T47D (cell line): ENCODE data around the gene TMEM72.

Experiments
- DNase-seq, 2 experiments: peaks; one replicate each; pipeline versions ENCODE4 v3.0.0 to v3.0.0-alpha.2; 2011 to 2012; ENCODE audit warnings: low read depth in 1 of 2, low spot score in 1 of 2
- JUND ChIP-seq: IDR thresholded peaks from 2 replicates; pipeline ENCODE4 v1.6.1; 2012; ENCODE audit warnings: low read depth
- in situ Hi-C: cut with HindIII; loops from 2 replicates; pipeline ENCODE4 v1.10.0; 2016; ENCODE audit warnings: low sequenced_read_pairs, low pct_unique_long_range_greater_than_20kb

The TMEM72 gene

DNA sequence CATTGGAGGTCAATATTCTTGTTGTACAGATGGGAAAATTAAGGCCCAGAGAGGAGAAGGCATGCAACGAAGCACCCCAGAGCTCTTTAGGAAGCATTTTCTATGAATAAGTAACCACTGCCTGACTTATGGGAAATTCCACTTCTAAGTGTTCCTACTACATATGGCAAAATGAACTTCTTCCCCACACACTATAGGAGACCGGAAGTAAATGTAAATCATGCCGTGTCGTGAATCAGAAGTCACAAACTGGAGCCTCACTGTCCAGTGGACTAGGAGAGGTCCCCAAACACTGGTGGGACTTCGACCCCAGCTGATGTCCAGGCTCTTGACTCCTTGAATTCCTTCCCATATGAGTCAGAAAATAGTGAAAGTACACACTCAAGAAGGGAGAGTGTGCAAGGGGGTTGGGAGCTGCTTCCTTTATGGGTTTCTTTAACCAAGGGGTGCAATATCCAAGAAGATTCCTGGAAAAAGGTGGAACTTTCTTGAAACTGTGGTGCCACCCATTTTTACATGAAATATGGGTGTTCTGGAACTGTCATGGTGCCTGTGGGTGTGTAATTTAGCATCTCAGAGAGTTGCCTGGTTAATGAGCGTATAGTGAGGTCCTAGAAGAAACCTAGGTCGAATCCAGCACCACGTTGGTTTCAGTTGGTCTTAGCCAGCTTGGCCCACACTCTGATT is 55.1 kb downstream of the TMEM72 start:
- in situ Hi-C loops, result no loop called here
- no peak for DNase-seq
- TF ChIP-seq JUND, result no peak

DNA sequence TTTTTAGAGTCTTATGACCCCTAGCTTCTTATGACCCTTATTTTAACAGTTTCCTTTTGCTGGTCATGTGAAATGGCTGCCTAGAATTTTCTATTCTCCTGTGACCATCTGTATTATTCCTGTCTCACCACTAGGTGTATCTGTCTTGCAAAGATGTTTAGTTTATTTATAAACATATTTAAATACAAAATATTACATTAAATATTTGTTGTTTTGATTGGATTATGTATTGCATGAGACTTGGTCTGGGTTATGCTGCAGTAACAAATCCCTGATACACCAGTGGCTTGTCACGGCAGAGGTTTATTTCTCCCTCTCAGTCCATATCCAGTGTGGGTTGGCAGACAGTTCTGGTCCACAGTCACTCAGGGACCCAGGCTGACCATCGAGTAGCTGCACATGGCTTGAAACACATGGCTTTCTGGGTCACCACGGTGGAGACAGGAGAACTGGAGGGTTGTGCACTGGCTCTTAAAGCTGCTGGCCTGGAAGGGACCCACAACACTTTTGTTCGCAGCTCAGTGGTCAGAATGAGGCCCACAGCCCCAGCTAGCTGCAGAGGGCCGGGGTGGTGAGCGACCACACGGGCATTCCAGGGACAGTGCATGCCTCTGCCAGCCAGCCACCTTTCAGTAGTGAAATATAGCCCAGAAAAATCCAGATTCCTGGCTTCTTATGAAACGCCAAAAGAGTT is 55.8 kb downstream of the TMEM72 start:
- TF ChIP-seq JUND, result no peak
- DNase-seq, result no peak
- in situ Hi-C loops, result no loop called here

GRCh38 chr10:44967616-44968015 is 56.5 kb downstream of the TMEM72 start:
- DNase-seq, result no peak
- in situ Hi-C loops, result no loop called here
- TF ChIP-seq JUND, result no peak

DNA sequence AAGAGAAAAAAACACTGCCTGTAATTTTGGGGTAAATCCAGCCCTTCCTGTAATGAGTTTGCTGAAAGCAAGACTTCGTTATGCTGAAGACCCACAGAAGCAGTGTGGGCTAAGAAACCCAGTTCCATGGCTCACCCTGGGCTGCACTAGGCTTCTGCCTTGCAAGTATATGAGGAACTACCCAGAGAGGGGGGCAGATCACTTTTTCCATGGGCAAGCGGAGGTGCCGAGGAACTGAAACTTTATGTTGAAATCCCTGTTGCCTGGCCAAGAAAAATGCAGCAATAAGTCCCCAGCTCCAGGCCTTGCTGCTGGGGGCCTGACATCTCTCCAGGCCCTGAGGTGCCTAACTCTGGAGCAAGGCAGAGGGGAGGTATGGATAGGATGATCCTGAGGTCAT is 57.0 kb downstream of the TMEM72 start:
- in situ Hi-C loops, result no loop called here
- no peak for DNase-seq
- TF ChIP-seq JUND, result no peak

DNA sequence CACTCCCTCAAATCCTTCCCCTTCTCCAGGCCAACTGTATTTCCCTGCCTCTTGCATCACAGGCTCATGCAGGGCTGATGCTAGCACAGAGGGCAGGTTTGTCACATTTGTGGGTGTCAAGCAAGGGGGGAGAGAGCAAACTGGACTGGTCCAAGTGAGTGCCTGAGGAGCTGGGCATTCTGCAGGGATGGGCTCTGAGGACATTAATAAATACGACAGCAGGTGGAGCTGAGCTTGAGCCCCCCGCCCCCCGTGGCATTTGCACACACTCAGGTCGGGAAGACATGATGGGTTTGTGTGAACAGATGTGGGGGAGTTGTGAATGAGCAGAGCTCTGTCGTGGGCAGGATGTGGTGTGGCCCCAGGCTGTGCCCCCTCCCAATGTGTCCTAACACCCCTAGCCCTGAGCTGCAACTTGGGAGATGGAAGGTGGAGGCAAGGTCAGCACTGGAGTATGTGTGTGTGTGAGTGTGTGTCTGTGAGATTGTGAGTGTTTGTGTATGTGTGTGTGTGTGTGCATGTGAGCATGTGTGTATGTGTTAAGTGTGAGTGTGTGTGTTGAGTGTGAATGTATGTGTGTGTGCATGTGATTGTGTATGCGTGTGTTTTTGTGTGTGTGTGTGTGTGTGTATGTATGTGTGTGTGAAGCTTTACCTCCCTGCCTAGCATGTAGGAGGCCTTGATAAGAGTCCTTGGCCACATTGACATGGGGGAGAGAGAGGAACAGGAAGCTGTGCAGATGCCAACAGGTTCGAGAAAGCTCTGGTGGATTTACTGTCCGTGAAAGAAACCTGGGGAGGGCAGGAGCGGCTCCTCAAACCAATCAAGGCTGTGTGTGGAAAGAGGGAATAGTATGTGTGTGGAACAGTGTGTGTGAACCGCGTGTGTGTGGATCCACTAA is 57.6 kb downstream of the TMEM72 start:
- in situ Hi-C loops, result no loop called here
- no peak for TF ChIP-seq JUND
- no peak for DNase-seq

GRCh38 chr10:44969854-44970253 is 58.7 kb downstream of the TMEM72 start:
- TF ChIP-seq JUND, result no peak
- in situ Hi-C loops, result no loop called here
- no peak for DNase-seq

- DNase-seq, result no peak
- no peak for TF ChIP-seq JUND
- in situ Hi-C loops, result no loop called here
Measured at GRCh38 chr10:44970812-44971395, 59.8 kb downstream of the TMEM72 start.

DNA sequence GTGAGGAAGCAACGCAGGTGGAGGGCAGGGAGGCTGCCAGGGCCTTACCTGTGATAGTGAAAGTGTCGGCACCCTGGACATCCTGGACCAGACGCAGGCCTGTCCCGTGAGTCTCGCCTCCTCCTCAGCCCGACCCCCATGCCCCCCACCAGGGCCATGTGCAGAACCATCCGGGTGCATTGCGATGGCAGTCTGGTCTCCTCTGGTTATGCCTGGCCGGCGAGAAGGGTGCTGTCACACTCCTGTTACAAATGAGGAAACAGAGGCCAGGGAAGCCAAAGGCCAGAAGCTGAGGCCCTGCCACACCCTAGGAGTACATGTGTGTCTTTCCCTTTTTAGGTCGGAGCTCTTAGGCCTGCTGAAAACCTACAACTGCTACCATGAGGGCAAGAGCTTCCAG is 60.3 kb downstream of the TMEM72 start:
- DNase-seq, result no peak
- in situ Hi-C loops, result no loop called here
- no peak for TF ChIP-seq JUND

GRCh38 chr10:44971935-44972757 is 61.0 kb downstream of the TMEM72 start:
- TF ChIP-seq JUND, result no peak
- in situ Hi-C loops, result no loop called here
- no peak for DNase-seq

DNA sequence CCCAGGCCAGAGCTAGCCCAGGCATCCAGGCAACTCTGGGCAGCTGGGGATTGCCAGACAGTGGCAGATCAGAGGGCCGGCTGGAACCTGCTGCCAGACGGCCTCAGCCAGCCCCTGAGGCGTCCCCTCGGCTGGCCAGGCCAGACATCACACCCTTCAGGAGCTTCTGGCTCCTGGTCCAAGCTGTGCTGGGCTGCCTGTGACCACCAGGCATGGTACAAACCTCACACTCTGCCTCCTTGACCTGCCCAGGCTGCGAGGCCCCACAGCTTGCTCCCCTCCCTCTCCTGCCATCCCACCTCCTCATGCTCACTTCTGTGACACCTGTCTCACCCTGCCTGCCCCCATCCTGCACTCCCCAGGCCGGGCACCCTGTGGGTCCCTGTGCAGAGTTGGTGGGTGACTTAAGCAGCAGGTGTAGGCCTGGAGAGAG is 61.8 kb downstream of the TMEM72 start:
- no peak for DNase-seq
- in situ Hi-C loops, result no loop called here
- no peak for TF ChIP-seq JUND

- in situ Hi-C loops, result no loop called here
- no peak for TF ChIP-seq JUND
- DNase-seq, result no peak
Measured at GRCh38 chr10:44973323-44974081, 62.4 kb downstream of the TMEM72 start.
